ENCODE results near the gene ANG.

ANG gene

DNA sequence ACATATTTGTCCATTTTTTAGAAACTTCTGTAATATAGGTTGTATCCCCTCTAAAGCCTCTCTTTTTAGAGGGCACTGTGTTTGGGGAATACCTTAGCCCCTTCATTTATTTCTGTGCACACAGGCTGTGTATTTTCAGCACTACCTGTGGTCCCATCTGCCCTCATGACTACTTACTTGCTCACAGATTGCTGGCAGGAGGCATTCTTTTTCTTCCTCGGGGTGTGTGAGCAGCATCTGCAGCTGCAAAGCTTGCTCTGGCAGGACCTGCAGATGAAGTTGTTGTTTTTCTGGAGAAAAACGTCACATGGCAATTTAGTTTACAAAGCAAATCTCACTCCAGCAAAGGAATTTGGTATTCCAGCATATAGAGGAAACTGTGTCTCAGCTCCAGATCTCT, 24.3 kb downstream of the ANG start:
- Histone ChIP-seq H3K4me2 (ENCODE audit: low read length) (no peak overlapping the region), H3K27me3 (ENCODE audit: insufficient read depth, low read length) (no peaks in the 10 kb centered on the region), H3K79me2 (ENCODE audit: insufficient read depth, low read length) (no peaks in the 10 kb centered on the region), H3K27ac (ENCODE audit: low read depth, low read length, poor library complexity, severe bottlenecking) (no peak overlapping the region), H4K20me1 (ENCODE audit: insufficient read depth, low read length) (no peaks in the 10 kb centered on the region), H3K9me2 (ENCODE audit: low read depth, low read length) (no peaks in the 10 kb centered on the region), H3K36me3 (ENCODE audit: insufficient read depth, low read length) (no peaks in the 10 kb centered on the region), H3K9ac (ENCODE audit: low read length) (no peak overlapping the region), H3F3A (ENCODE audit: insufficient read depth, low read length) (no peaks in the 10 kb centered on the region), H3K9me3 (ENCODE audit: low read length) (no peaks in the 10 kb centered on the region), H3K4me3 (ENCODE audit: low read depth, low read length, poor library complexity, severe bottlenecking) (no peak overlapping the region), H3K4me1 (ENCODE audit: insufficient read depth, low read length, severe bottlenecking) (no peaks in the 10 kb centered on the region), H2AFZ (ENCODE audit: low read length) (no peak overlapping the region)
- no peak for TF ChIP-seq EZH2 (IDR thresholded peaks at IDR 0.05; ENCODE audit: borderline replicate concordance, low read length)
- TF ChIP-seq, protein P1, sequence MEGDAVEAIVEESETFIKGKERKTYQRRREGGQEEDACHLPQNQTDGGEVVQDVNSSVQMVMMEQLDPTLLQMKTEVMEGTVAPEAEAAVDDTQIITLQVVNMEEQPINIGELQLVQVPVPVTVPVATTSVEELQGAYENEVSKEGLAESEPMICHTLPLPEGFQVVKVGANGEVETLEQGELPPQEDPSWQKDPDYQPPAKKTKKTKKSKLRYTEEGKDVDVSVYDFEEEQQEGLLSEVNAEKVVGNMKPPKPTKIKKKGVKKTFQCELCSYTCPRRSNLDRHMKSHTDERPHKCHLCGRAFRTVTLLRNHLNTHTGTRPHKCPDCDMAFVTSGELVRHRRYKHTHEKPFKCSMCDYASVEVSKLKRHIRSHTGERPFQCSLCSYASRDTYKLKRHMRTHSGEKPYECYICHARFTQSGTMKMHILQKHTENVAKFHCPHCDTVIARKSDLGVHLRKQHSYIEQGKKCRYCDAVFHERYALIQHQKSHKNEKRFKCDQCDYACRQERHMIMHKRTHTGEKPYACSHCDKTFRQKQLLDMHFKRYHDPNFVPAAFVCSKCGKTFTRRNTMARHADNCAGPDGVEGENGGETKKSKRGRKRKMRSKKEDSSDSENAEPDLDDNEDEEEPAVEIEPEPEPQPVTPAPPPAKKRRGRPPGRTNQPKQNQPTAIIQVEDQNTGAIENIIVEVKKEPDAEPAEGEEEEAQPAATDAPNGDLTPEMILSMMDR (IDR thresholded peaks at IDR 0.05; ENCODE audit: low read length) = no peak

DNA sequence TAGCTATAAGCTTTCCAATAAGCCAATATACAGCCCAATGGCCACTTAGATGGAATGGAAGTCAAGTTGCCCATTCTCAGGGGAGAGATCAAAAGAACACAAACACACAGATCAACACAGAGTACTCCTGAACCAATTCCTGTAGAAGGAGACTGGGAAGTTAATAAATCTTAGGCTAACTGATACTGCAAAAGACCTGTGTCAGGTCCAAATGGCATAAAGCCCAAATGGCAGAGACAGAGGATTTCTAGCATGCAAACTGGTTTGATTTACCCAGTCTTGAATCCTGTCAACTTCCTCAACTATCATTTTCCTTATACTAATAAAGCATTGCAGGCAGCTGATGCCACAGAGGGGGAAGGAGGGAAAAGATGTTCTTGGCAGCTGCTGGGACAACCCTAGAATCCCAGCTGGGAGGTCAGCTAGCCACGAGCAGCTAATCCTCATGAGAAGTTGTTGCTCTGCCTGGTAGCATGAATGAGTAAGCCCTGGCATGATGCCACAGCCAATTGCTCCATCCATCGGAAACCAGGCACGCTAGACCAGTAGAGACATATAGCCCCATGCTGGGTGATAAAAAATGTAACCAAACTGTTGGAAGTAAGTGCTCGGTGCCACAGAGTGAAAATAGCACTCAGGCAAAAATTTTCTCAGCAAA, 26.2 kb downstream of the ANG start:
- no peak for TF ChIP-seq EZH2 (IDR thresholded peaks at IDR 0.05; ENCODE audit: borderline replicate concordance, low read length)
- TF ChIP-seq, protein P1 (IDR thresholded peaks at IDR 0.05; ENCODE audit: low read length) = no peak
- H3K4me2 ChIP-seq (ENCODE audit: low read length) = no peak overlapping the region

GRCh38 chr14:20719777-20720176, 31.2 kb downstream of the ANG start:
- Histone ChIP-seq H3K9ac (ENCODE audit: low read length) (no peak overlapping the region), H3K79me2 (ENCODE audit: insufficient read depth, low read length) (no peaks in the 10 kb centered on the region), H3K27me3 (ENCODE audit: insufficient read depth, low read length) (0 out of 2 replicates have a peak, but pooled peaks cover 7% of the 10 kb centered on the region), H3K4me1 (ENCODE audit: insufficient read depth, low read length, severe bottlenecking) (no peaks in the 10 kb centered on the region), H3K9me3 (ENCODE audit: low read length) (no peaks in the 10 kb centered on the region), H3K9me2 (ENCODE audit: low read depth, low read length) (no peaks in the 10 kb centered on the region), H3F3A (ENCODE audit: insufficient read depth, low read length) (no peaks in the 10 kb centered on the region), H2AFZ (ENCODE audit: low read length) (no peak overlapping the region), H3K27ac (ENCODE audit: low read depth, low read length, poor library complexity, severe bottlenecking) (no peak overlapping the region), H3K4me2 (ENCODE audit: low read length) (no peak overlapping the region), H3K36me3 (ENCODE audit: insufficient read depth, low read length) (no peaks in the 10 kb centered on the region), H4K20me1 (ENCODE audit: insufficient read depth, low read length) (no peaks in the 10 kb centered on the region), H3K4me3 (ENCODE audit: low read depth, low read length, poor library complexity, severe bottlenecking) (no peak overlapping the region)
- TF ChIP-seq, protein P1 (IDR thresholded peaks at IDR 0.05; ENCODE audit: low read length) = no peak
- no peak for TF ChIP-seq EZH2 (IDR thresholded peaks at IDR 0.05; ENCODE audit: borderline replicate concordance, low read length)

More for the DNA sequence above, 26.2 kb downstream of the ANG start:
- Histone ChIP-seq H3K27ac (ENCODE audit: low read depth, low read length, poor library complexity, severe bottlenecking) (no peak overlapping the region), H3K9ac (ENCODE audit: low read length) (no peak overlapping the region), H3K4me1 (ENCODE audit: insufficient read depth, low read length, severe bottlenecking) (no peaks in the 10 kb centered on the region), H3K9me3 (ENCODE audit: low read length) (no peaks in the 10 kb centered on the region), H4K20me1 (ENCODE audit: insufficient read depth, low read length) (no peaks in the 10 kb centered on the region), H3K4me3 (ENCODE audit: low read depth, low read length, poor library complexity, severe bottlenecking) (no peak overlapping the region), H3K9me2 (ENCODE audit: low read depth, low read length) (no peaks in the 10 kb centered on the region), H3K27me3 (ENCODE audit: insufficient read depth, low read length) (no peaks in the 10 kb centered on the region), H3F3A (ENCODE audit: insufficient read depth, low read length) (no peaks in the 10 kb centered on the region), H2AFZ (ENCODE audit: low read length) (no peak overlapping the region), H3K79me2 (ENCODE audit: insufficient read depth, low read length) (no peaks in the 10 kb centered on the region), H3K36me3 (ENCODE audit: insufficient read depth, low read length) (no peaks in the 10 kb centered on the region)
